ENCODE results near the gene FIGN. TPM values are rescaled to one million over a fixed set of nuclear protein-coding genes. Genes with fewer than 3 reads are reported as not detected.

Gene FIGN
- polyA plus RNA-seq, 1 experiment: 2.2 TPM

DNA sequence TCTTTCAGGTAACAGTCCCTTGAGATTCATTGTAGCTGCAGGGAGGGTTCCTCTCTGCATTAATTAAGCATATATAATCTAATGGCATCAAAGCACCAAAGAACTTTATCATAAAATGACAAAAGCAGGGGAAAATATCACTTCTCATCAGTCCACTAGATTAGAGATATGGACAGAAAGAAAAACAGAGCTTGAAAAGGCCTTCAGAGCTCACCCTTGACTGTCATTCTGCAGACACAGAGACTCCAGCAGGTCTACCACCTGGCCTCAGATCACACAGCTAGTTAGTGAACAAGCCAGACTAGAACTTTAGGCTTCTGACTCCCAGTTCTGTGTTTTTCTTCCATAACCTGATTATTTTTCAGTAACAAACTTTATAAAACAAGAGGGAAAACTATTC, 88.5 kb downstream of the FIGN start:
- no peak for DNase-seq (ENCODE audit: low read depth, low spot score)
- Histone ChIP-seq H3K9me3 (ENCODE audit: control insufficient read depth, insufficient read depth, low read length) (no peaks in the 10 kb centered on the region), H3K27me3 (ENCODE audit: control insufficient read depth, insufficient read depth, low read length) (no peaks in the 10 kb centered on the region), H3K4me3 (ENCODE audit: low read depth, low read length) (no peak overlapping the region), H3K27ac (ENCODE audit: low read depth, low read length) (no peak overlapping the region)
- no peak for TF ChIP-seq CTCF (IDR thresholded peaks at IDR 0.05; ENCODE audit: low read depth, low read length)
- POLR2A ChIA-PET: interaction anchor here (0.6 kb wide), 1 partner anchor 21 kb away, joined by 3 read pairs; no protein-coding TSS in a partner anchor
- CTCF ChIA-PET: no interaction called here

- POLR2A ChIA-PET: no interaction called here
- CTCF ChIA-PET: no interaction called here
- H3K9me3 ChIP-seq (ENCODE audit: control insufficient read depth, insufficient read depth, low read length): no peaks in the 10 kb centered on the region
- H3K4me3 ChIP-seq (ENCODE audit: low read depth, low read length): no peak overlapping the region
- no peaks in the 10 kb centered on the region for H3K27me3 ChIP-seq (ENCODE audit: control insufficient read depth, insufficient read depth, low read length)
- DNase-seq (ENCODE audit: low read depth, low spot score): no peak
- H3K27ac ChIP-seq (ENCODE audit: low read depth, low read length): no peak overlapping the region
- TF ChIP-seq CTCF (IDR thresholded peaks at IDR 0.05; ENCODE audit: low read depth, low read length): no peak
Observed at GRCh38 chr2:163646687-163647086, 89.1 kb downstream of the FIGN start.

DNA sequence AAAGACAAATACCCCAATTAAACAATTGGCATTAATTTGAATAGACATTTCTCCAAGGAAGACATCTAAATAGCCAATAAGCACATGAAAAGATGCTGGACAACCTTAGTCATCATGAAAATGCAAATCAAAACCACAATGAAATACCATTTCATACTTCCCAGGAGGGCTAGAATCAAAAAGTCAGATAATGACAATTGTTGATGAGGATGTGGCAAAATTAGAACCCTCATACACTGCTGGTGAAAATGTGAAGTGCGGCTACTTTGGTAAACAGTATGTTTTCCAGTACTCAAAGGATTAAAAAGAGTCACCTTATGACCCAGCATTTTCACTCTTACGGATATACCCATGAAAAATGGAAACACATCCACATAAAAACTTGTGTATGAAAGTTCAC, 91.6 kb downstream of the FIGN start:
- H3K4me3 ChIP-seq (ENCODE audit: low read depth, low read length): no peak overlapping the region
- no peak for TF ChIP-seq CTCF (IDR thresholded peaks at IDR 0.05; ENCODE audit: low read depth, low read length)
- ChIA-PET POLR2A (no interaction called here), CTCF (interaction anchor here (0.6 to 1.0 kb wide), 2 partner anchors 78 to 1559 kb away, joined by 3 to 4 read pairs; partner anchors contain the start of gene SCN3A)
- no peaks in the 10 kb centered on the region for H3K9me3 ChIP-seq (ENCODE audit: control insufficient read depth, insufficient read depth, low read length)
- no peak for DNase-seq (ENCODE audit: low read depth, low spot score)
- no peak overlapping the region for H3K27ac ChIP-seq (ENCODE audit: low read depth, low read length)
- H3K27me3 ChIP-seq (ENCODE audit: control insufficient read depth, insufficient read depth, low read length): no peaks in the 10 kb centered on the region

DNA sequence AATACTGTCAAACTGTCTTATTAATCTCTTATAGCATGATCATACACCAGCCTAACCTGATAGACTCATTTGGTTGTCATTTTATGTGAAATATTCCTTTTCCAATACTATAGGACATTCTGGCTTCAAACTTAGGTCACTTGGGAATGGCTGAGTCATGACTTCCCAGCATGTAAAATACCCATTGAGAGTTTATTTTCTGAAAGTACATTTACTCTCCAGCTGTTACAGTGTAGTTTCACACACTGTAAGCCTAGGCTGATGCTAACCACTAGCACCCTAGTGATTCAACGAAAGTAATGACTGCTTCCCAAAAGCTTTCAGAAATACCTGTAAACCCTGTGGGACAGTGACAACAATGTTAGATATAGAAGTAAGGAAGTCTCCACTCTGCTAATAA, 93.8 kb downstream of the FIGN start:
- Histone ChIP-seq H3K4me3 (ENCODE audit: low read depth, low read length) (no peak overlapping the region), H3K27ac (ENCODE audit: low read depth, low read length) (no peak overlapping the region), H3K9me3 (ENCODE audit: control insufficient read depth, insufficient read depth, low read length) (no peaks in the 10 kb centered on the region), H3K27me3 (ENCODE audit: control insufficient read depth, insufficient read depth, low read length) (no peaks in the 10 kb centered on the region)
- ChIA-PET POLR2A (no interaction called here), CTCF (no interaction called here)
- no peak for TF ChIP-seq CTCF (IDR thresholded peaks at IDR 0.05; ENCODE audit: low read depth, low read length)
- DNase-seq (ENCODE audit: low read depth, low spot score): no peak

GRCh38 chr2:163640542-163641193, 95.1 kb downstream of the FIGN start:
- no peak for TF ChIP-seq CTCF (IDR thresholded peaks at IDR 0.05; ENCODE audit: low read depth, low read length)
- Histone ChIP-seq H3K4me3 (ENCODE audit: low read depth, low read length) (no peak overlapping the region), H3K27ac (ENCODE audit: low read depth, low read length) (no peak overlapping the region), H3K27me3 (ENCODE audit: control insufficient read depth, insufficient read depth, low read length) (no peaks in the 10 kb centered on the region), H3K9me3 (ENCODE audit: control insufficient read depth, insufficient read depth, low read length) (no peaks in the 10 kb centered on the region)
- POLR2A ChIA-PET: no interaction called here
- CTCF ChIA-PET: no interaction called here
- no peak for DNase-seq (ENCODE audit: low read depth, low spot score)
